ENCODE data around the gene PURA. TPM values are rescaled to one million over a fixed set of nuclear protein-coding genes. Genes with fewer than 3 reads are reported as not detected.

Gene PURA
- polyA plus RNA-seq, 3 donors, result 12.0 to 13.4 (median 12.6) TPM

DNA sequence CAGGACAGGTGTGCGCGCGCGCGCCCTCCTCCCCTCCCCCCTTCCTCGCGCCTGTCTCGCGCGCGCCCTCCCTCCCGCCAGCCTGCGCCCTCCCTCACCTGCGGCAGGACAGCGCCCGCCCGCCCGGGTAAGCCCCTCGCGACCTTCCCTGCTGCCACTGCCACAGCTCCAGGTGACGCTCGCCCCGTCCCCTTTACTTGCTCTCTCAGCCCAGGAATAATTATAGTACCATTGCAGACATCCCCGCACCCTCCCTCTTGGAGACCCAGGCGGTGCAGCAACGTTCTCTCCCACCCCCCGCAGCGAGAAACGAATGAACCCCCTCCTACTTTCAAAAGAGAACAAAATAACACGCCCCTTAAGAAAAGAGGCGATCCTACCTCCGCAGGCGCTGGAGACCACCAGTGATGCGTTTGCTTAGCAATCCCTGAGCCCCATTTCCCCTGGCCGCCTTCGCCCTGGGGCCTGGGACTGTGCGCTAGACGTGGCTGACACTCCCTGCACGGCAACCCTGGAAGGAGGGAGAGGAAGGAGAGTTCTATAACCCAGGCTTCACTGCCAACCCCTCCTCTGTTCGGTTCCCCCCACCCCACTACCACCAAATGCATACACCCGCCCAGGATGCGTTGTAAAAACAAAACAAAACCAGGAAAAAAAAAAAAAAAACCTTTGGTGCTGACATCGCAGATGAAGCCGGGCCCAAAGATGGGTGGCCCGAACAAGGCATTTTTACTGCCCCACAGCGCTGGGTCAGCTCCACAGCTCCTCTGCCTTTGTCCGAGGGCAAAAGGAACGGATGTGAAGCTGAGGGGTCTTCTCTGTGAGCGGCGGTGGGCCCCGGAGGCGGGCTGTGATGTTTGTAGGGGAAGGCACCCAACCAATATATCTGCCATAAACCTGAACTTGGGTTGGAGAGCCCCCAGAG is 5.6 kb upstream of the PURA start:
- DNase-seq, result no peak

DNA sequence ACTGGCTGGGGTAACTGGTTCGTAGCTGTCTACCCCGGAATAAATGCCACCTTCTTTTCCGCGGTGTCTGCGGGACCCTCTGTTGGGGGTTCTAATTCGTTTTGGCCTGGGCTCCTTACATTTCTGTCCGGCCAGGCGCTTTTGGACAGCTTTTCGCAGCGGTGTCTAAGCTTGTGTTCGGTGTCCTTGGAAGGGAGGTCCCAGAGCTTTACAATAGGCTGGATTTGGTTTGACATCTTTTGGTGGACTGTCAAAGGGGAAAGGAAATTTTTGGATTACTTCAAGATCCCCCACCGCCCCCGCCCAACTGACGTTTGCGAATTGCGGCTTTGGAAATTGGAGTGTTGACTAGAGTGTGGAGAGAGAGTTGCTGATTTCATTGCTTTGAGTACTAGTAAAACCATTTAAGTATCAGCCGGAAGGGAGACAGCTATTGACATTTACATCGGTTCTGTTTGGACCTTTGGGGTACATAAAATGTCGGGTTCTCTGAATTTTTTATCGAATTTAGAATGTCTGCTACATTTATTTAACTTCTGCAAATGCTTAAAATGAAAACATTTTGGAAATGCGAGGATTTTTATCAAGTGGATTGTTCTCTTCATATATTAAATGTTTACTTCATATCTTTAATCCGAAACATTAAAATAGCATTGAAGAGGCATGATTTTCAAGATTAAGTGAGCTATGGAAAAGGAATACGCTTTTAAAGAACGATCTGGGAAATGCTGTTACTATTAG is 4.7 kb upstream of the PURA start:
- no peak for DNase-seq

DNA sequence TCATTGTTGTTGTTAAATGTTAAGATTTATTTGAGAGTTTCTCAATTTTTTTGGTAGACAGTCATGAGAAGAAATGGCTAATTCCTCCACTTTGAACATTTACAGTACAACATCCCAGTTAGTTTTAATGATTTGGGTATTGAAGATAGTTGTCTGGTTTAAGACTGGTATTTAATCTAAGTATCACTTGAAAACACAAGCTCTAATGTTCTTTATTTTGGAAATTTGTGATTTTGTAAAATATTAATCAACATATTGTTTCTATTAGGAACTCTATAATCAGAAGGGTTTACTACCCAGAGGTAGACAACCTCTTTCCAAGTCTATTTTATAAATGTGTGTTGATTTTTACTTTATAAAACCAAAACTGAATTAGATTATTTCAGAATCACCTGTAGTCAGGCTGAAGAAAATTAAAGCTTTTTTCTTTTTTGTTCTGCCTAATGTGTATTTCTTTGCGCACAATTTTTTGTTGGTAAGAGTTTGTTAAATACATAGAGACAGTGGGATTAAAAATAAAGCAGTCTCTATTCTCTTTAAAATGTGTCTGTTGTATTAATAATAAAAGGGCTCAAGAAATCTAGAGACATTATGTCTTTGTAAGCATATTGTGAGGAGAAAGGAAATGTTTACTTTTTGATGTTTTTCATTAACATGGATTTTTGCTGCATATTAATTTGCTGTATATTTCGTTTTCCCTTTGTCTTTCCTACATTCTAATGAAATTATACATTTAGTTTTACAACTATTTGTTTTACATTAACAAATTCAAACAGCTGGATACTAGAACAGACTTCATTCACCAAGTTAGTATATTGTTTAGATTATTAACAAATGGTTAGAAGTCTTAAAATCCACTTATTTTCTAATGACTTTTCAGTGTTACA is 3.9 kb upstream of the PURA start:
- DNase-seq, result no peak

DNA sequence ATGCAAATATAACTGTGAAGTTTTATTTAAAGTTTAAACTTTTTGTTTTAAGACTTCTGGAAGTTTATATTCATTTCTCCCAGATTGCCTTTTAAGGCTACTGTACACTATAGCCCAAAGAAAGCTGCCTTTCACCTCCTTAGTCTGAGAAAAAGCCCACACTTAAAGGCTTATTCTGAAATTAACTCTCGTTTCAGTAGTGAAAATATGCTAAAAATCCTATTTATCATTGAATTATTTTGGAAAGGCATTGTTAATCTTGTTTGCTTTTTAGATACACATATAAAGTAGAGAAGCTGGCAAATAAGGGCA is 3.3 kb upstream of the PURA start:
- no peak for DNase-seq

DNA sequence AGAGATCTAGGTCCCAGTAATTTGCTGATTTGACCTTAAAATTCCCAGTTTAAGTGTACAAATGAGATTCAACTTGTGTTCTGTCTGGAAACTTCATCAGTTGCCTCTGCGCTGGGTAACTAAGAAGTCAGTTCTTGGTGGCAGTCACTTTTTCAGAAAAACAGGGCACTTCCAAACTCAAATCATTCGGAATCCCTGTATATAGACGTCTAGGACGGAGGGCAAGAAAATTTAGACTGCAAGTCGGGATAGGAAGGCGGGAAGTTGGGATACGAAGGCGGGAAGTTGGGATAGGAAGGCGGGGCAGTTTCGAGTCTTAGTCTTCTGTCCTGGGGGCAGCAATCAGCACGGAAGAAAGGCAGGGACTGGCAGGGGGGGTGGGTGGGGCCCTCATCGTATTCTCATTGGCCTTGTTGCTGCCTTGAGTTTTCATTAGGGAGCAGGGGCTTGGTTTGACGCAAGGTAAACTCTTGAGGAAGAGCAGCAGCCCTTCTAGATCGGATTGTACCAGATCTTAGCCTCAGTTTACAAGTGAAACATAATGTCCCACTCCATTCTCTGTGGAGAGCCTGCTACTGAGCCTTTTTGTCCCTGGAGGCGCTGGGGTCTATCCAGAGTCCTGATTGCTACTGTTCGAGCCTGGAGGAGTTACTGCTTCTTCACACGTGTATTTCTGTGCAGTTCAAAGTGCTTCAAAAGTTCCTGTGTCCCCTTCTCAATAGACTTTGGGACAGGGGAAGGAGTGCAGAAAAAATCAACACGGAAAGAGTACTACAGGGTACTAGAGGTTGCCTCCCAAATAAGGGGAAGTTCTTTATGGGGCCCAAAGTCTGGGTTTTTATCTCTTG is 2.7 kb upstream of the PURA start:
- DNase-seq, result no peak

DNA sequence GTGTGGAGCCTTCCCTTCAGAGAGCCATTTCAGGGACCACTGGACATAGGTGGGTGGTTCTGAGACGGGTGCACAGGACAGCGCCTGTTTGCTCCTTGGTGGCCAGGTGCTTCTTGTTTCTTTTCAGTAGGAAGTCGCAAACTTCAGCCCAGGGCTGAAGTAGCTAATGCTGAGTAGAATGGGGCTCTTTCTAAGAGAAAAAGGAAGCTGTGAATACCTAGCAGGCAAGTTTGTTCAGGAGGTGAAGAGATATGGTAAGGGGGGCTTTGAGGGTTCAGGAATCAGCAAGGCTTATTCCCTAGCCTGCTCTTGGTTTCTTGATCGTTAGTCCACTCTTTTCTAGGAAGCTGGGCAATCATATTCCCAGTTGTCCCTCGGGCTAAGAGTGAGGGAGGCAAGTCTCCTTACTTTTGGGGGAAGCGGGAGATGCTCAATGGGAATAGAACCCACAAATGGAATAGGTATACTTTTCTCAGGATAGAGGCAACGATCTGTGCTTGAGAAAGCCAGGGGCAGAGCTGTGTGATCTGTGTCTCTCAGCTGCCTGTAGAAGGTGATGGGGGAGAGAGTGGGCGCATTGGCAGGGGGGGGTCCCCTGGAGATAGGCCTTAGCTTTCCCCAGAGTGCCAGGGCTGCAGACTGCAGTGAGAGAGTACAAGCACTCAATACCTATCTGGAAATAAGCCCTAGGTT is 1.9 kb upstream of the PURA start:
- no peak for DNase-seq

DNA sequence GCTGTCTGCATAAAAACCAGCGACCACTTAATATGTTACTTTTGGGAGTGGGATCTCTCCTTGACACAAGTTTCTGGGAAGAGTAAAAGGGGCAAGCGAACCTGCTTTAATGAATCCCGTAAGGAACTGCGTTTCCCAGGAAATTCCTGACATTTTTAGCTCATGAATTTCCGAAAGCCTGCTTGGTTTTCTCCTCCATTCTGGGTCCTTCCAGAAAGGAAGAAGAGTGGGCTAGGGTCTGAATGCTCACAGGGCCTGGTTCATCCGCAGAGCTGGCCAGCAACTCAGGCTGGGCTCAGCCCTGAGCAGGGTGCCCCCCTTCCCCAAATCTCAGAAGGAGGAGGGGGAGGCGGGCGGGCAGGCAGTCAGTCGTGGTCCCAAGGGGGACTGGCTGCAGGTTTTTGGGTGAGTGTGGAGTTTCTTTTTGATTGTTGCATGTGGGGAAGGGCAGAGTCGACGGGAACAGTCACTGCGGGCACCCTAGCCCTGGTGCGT is 1.2 kb upstream of the PURA start:
- DNase-seq, result no peak

DNA sequence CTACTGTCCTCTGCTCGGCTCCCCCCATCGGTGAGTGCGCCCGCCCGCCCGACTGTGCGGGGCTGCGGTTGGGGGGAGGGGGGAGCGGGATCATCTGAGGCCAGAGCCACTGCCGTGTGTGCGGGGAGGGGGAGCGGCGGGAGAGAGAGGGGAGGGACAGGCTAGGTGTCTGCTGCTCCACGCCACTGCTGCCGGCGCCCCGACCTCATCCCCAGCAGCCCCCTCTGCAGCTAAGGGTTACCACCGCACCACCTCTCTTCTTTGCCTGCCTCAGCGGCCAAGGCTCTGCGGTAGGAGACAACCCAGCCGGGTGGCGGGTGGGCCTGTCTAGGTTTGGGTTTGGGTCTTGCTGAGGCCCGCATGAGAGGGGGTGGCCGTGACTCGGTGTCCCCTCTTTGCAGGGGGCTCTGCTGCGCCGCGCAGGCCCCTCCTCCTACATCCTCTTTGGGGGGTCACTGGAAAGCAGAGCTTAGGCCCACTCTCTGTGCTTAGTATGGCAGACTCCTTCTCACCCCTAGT is 670 bp upstream of the PURA start:
- DNase-seq, result no peak

DNA sequence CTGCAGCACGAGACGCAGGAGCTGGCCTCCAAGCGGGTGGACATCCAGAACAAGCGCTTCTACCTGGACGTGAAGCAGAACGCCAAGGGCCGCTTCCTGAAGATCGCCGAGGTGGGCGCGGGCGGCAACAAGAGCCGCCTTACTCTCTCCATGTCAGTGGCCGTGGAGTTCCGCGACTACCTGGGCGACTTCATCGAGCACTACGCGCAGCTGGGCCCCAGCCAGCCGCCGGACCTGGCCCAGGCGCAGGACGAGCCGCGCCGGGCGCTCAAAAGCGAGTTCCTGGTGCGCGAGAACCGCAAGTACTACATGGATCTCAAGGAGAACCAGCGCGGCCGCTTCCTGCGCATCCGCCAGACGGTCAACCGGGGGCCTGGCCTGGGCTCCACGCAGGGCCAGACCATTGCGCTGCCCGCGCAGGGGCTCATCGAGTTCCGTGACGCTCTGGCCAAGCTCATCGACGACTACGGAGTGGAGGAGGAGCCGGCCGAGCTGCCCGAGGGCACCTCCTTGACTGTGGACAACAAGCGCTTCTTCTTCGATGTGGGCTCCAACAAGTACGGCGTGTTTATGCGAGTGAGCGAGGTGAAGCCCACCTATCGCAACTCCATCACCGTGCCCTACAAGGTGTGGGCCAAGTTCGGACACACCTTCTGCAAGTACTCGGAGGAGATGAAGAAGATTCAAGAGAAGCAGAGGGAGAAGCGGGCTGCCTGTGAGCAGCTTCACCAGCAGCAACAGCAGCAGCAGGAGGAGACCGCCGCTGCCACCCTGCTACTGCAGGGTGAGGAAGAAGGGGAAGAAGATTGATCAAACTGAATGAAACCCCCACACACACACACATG is 654 bp downstream of the PURA start:
- no peak for DNase-seq

DNA sequence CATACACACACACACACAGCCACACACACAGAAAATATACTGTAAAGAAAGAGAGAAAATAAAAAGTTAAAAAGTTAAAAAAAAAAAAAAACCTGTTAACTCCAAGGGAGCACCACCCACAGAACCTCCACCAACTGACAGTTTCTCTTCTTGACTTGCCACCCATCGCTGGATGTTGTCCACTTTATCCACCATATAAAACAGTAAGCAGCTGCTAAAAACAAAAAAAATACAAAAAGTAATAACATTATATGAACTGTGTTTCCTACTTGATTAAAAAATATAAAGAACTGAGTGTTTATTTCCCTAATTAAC is 1.2 kb downstream of the PURA start:
- no peak for DNase-seq

DNA sequence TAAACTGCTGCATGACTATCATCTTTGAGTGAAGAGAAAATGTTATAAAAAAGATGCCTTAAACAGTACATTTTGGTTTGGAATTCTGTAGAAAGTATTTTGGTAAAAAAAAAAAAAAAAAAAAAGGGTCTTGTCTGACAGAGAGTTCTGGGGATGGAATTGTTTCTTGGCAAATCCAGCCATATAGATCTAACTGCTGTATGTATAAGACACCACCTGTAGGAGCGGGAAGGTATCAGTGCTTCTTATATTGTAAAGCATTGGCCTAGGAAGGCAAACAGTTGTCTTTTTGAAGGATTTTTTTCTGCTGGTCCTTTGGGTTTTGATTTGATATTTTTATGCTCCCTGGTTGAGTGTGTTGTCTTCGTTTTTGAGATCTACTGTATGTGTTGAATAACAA is 2.8 kb downstream of the PURA start:
- no peak for DNase-seq

DNA sequence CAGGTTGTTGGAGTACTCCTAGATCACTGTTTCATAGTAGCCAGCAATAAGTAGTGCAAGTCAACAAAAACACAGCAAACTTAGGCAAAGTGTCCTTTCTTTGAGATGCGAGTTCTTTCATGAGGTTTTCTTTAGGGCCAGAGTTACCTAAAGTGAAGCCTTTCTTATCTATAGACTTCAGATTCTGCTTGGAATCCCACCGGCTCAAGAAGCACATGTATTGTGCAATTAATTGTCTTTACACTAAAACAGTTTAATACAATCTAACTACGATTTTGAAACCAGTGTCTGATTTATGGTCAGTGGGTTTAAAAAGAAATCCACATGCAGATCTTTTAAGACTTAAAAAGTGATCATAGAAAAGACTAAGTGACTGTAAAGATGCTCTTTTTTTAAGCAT is 3.6 kb downstream of the PURA start:
- no peak for DNase-seq

DNA sequence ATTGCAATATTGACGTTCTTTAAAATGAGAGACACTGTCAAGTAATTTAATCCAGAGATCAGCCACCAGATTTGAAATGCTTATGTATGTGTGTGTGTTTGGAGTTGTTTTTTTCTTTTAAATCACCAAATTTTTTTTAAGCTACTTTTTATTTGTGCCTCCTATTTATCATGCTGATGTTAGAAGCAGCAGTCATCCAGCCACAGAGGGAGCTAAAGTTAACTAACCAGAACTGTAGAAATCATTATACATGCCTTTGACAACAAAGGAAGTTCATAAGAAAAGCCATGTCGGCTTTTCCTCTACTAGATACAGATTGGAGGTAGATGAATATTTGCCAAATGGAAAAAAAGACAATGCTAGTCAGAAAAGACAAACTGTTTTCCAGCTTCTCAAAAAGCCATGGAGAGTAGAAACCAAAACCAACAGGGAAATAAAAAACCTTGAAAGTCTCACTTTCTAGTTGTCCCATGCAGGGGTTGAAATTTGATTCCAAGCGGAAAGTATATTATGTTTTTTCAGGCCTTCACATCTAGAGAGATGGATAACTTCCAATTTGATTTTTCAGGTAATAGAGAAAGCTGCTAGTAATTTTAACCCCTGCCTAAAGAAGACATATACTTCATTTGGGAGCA is 4.5 kb downstream of the PURA start:
- no peak for DNase-seq

DNA sequence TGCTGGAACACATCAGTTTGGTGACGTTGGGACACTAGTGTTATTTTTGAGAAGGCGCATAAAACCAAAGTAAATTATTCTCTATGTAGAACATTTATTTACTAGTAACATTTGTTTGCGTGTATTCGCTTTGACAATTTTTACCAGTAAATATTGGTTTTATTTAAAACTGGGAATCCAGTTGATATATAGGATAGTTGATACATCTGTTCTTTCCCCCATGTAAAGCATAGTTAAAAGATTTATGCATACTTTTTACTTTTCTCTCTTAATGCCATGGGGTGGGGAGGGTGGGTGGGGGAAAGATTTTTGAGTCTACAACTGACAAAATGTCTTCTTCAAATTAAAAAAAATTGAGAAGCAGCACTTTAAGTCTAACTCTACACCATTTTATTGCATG is 11.7 kb downstream of the PURA start, which contains the start of gene IGIP:
TSS of gene IGIP (plus strand) at position 301 of the 400 bp plus-strand sequence. CDS start 2,540 bp downstream, outside the sequence.
- no peak for DNase-seq

DNA sequence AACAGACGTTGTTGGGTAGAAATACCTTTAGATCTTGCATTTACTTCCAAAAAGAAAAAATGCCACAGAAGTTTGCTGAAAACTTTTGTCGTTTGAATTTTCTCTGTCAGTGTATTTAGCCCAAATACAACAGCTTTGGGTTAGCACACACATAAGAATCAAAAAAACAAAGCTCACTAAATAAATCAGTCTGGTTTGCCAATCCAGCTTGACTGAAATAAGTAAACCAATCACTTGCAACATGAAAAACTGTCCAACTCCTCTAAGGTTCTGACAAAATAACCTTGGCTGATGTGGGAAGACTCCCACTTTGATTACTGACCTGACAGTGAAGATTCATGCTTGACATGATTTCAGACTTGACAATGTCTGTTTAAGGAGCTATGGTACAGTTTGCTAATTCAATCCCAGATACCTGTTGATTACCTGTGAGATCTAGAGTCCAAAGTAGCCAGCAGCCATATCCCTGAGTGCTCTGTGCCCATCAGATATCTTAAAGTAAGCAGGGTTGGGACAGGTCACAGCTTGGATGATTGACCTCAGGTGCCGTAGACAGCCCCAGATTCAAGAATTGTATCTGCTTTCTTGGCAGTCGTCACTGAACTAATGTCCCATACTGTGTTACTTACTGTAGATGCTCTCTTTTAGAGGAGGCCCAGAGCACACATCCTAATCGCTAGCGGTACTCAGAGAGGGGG is 12.6 kb downstream of the PURA start:
- no peak for DNase-seq

DNA sequence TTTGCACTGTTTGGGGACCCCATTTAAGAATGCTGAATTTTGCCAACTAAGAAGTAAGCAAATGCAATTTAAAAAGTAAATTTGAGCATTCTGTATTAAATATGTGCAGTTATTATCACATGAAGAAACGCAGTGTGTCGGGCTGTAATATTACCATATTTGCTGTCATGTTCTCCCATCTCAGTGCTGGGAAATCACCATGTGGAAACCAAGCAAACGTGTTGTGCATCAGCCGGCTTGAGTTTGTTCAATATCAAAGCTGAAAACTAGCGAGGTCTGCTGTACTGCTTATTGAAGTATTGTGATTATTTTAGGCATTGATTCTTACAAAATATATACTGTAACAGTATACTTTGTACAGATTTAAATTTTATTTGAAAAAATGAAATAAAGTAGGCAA is 14.5 kb downstream of the PURA start:
- DNase-seq, result no peak

DNA sequence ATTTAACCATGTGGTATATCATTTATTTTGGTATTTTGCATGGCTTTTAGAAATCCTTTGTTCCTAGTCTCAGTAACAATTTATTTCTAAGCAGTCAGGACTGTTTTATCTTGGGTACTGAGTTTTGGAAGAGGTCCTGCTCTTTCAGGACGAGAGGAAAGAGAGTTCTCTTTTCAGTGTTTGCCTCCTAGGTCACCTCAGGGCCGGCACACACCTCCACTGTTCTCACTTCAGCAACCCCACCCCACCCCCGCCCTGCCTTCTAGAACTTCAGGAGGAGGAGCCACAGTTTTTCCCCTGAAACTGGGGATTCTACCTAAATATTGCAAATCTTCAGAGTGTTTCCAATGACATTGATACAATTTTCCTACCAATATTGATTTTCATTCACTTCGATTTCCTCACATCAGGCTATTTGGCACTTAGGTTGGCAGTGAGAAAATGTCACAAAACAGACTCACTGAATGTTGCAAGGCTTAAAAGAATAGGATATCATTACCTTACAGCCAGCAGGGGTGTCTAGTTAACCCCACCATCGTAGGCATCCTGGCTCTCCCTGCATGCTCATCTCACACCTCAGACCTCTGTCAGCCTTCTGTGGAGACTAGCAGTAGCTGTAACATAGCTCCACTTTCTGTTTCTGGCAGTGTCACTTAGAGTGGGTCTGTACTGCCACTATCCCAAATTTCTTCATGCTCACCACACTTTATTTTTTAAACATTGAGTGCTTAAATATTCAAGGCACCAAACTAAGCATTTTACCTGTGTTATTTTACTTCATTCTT is 17.2 kb downstream of the PURA start:
- DNase-seq, result no peak
